BE2C (cell line): ENCODE measurements around the gene PODXL2.

ENCODE experiments used
- DNase-seq: peaks from one replicate; pipeline ENCODE4 v3.0.0-alpha.2; 2020
- H3K27me3 ChIP-seq: fragments of 250-450 bp; sonication (Bioruptor Pico); 2 replicates; pipeline ENCODE4 v1.5.1; 2020; ENCODE audit warnings: mild to moderate bottlenecking
- H3K36me3 ChIP-seq: fragments of 250-450 bp; sonication (Bioruptor Pico); 2 replicates; pipeline ENCODE4 v1.5.1; 2020; ENCODE audit warnings: mild to moderate bottlenecking
- H3K4me1 ChIP-seq: fragments of 250-450 bp; sonication (Bioruptor Pico); 2 replicates; pipeline ENCODE4 v1.5.1; 2020
- H3K4me3 ChIP-seq: 2 replicates; pipeline ENCODE4 v1.5.1; 2011; ENCODE audit warnings: low read depth, low read length
- H3K9me3 ChIP-seq: fragments of 250-450 bp; sonication (Bioruptor Pico); 2 replicates; pipeline ENCODE4 v1.5.1; 2020
- CTCF ChIP-seq: IDR thresholded peaks from 2 replicates; pipeline ENCODE4 v1.5.1; 2012; ENCODE audit warnings: mild to moderate bottlenecking, low read depth, low read length

PODXL2 gene

GRCh38 chr3:127676921-127677351, 48.0 kb downstream of the PODXL2 start:
- Histone ChIP-seq H3K4me3 (no peak overlapping the region), H3K27me3 (no peaks in the 10 kb centered on the region), H3K9me3 (no peaks in the 10 kb centered on the region), H3K36me3 (no peaks in the 10 kb centered on the region), H3K4me1 (peaks cover 3% of the 10 kb centered on the region; the same call in 1 of the 2 replicates)
- DNase-seq: peak; percentile 4
- TF ChIP-seq CTCF: no peak

GRCh38 chr3:127677541-127678314, 48.7 kb downstream of the PODXL2 start:
- no peaks in the 10 kb centered on the region for H3K9me3 ChIP-seq
- DNase-seq: no peak
- no peak overlapping the region for H3K4me3 ChIP-seq
- TF ChIP-seq CTCF: no peak
- no peaks in the 10 kb centered on the region for H3K36me3 ChIP-seq
- H3K27me3 ChIP-seq: no peaks in the 10 kb centered on the region
- no peaks in the 10 kb centered on the region for H3K4me1 ChIP-seq

GRCh38 chr3:127678315-127678599, 49.3 kb downstream of the PODXL2 start:
- H3K9me3 ChIP-seq: no peaks in the 10 kb centered on the region
- DNase-seq: no peak
- no peak overlapping the region for H3K4me3 ChIP-seq
- no peaks in the 10 kb centered on the region for H3K4me1 ChIP-seq
- no peaks in the 10 kb centered on the region for H3K36me3 ChIP-seq
- no peaks in the 10 kb centered on the region for H3K27me3 ChIP-seq
- TF ChIP-seq CTCF: no peak

- Histone ChIP-seq H3K4me3 (no peak overlapping the region), H3K4me1 (no peaks in the 10 kb centered on the region), H3K27me3 (no peaks in the 10 kb centered on the region), H3K9me3 (no peaks in the 10 kb centered on the region), H3K36me3 (no peaks in the 10 kb centered on the region)
- no peak for DNase-seq
- no peak for TF ChIP-seq CTCF
Measured at GRCh38 chr3:127678611-127679533, 49.9 kb downstream of the PODXL2 start.

- DNase-seq: no peak
- H3K9me3 ChIP-seq: no peaks in the 10 kb centered on the region
- no peaks in the 10 kb centered on the region for H3K27me3 ChIP-seq
- H3K36me3 ChIP-seq: no peaks in the 10 kb centered on the region
- no peaks in the 10 kb centered on the region for H3K4me1 ChIP-seq
- no peak overlapping the region for H3K4me3 ChIP-seq
- no peak for TF ChIP-seq CTCF
Measured at GRCh38 chr3:127679534-127680145, 50.7 kb downstream of the PODXL2 start.
